ENCODE results near the gene HIVEP3. TPM values are rescaled to one million over a fixed set of nuclear protein-coding genes. Genes with fewer than 3 reads are reported as not detected.

HIVEP3 gene
- total RNA-seq, 1 experiment from 2014 or later: 6.0 TPM

GRCh38 chr1:41792485-41792770, 126.3 kb downstream of the HIVEP3 start:
- Histone ChIP-seq H3K27me3 (ENCODE audit: control insufficient read depth, insufficient read depth, low read length) (no peaks in the 10 kb centered on the region), H3K36me3 (ENCODE audit: control insufficient read depth, insufficient read depth, low read length) (no peaks in the 10 kb centered on the region), H3K4me1 (ENCODE audit: control insufficient read depth, insufficient read depth, low read length) (no peaks in the 10 kb centered on the region), H3K4me3 (ENCODE audit: low read depth in 2 of 2, low read length in 2 of 2) (no peak overlapping the region), H3K9me3 (ENCODE audit: control insufficient read depth, insufficient read depth, low read depth, low read length) (no peaks in the 10 kb centered on the region), H3K27ac (ENCODE audit: low read length) (no peak overlapping the region)
- CTCF ChIA-PET: no interaction called here
- POLR2A ChIA-PET: interaction anchor here (0.6 kb wide), 1 partner anchor 432 kb away, joined by 5 read pairs; no protein-coding TSS in a partner anchor
- ATAC-seq (no peak), DNase-seq (ENCODE audit: low read depth, low spot score) (no peak)
- intact Hi-C loops (cut with micrococcal nuclease; ENCODE audit: unreplicated experiment): no loop called here
- no TSS peak for BruUV-seq (replicated peaks)
- in situ Hi-C loops (cut with HindIII; ENCODE audit: low pct_unique_long_range_greater_than_20kb, low sequenced_read_pairs): no loop called here
- TF ChIP-seq POLR2AphosphoS5 (IDR thresholded peaks at IDR 0.05; ENCODE audit: low read depth, low read length): no peak

GRCh38 chr1:41791667-41792484, 126.8 kb downstream of the HIVEP3 start:
- no peak for TF ChIP-seq TCF7L2 (IDR thresholded peaks at IDR 0.05; ENCODE audit: low read depth, low read length)
- no peak for TF ChIP-seq SIN3A (IDR thresholded peaks at IDR 0.05; ENCODE audit: borderline replicate concordance, insufficient read depth, low read depth, low read length)
- TF ChIP-seq REST (IDR thresholded peaks at IDR 0.05; ENCODE audit: insufficient read depth in 1 of 2, low read depth in 2 of 2, low read length in 1 of 2): no peak
- TF ChIP-seq POLR2AphosphoS5 (IDR thresholded peaks at IDR 0.05; ENCODE audit: low read depth, low read length): no peak
- TF ChIP-seq CTCF (IDR thresholded peaks at IDR 0.05): no peak
- Histone ChIP-seq H3K27ac (ENCODE audit: low read length) (no peak overlapping the region), H3K9me3 (ENCODE audit: control insufficient read depth, insufficient read depth, low read depth, low read length) (no peaks in the 10 kb centered on the region), H3K4me3 (ENCODE audit: low read depth in 2 of 2, low read length in 2 of 2) (no peak overlapping the region), H3K27me3 (ENCODE audit: control insufficient read depth, insufficient read depth, low read length) (no peaks in the 10 kb centered on the region), H3K4me1 (ENCODE audit: control insufficient read depth, insufficient read depth, low read length) (no peaks in the 10 kb centered on the region), H3K36me3 (ENCODE audit: control insufficient read depth, insufficient read depth, low read length) (no peaks in the 10 kb centered on the region)
- in situ Hi-C loops (cut with HindIII; ENCODE audit: low pct_unique_long_range_greater_than_20kb, low sequenced_read_pairs) (no loop called here), intact Hi-C loops (cut with micrococcal nuclease; ENCODE audit: unreplicated experiment) (no loop called here)
- POLR2A ChIA-PET: interaction anchor here (0.6 kb wide), 1 partner anchor 431 kb away, joined by 5 read pairs; no protein-coding TSS in a partner anchor
- DNase-seq (ENCODE audit: low read depth, low spot score) (no peak), ATAC-seq (no peak)
- BruUV-seq (replicated peaks): no TSS peak
- CTCF ChIA-PET: interaction anchor here (0.6 kb wide), 1 partner anchor 11 kb away, joined by 4 read pairs; no protein-coding TSS in a partner anchor

- H3K27ac ChIP-seq (ENCODE audit: low read length): no peak overlapping the region
- POLR2A ChIA-PET: no interaction called here
- no TSS peak for BruUV-seq (replicated peaks)
- no peaks in the 10 kb centered on the region for H3K36me3 ChIP-seq (ENCODE audit: control insufficient read depth, insufficient read depth, low read length)
- intact Hi-C loops (cut with micrococcal nuclease; ENCODE audit: unreplicated experiment) (no loop called here), in situ Hi-C loops (cut with HindIII; ENCODE audit: low pct_unique_long_range_greater_than_20kb, low sequenced_read_pairs) (no loop called here)
- no peak overlapping the region for H3K4me3 ChIP-seq (ENCODE audit: low read depth in 2 of 2, low read length in 2 of 2)
- ATAC-seq (no peak), DNase-seq (ENCODE audit: low read depth, low spot score) (no peak)
- CTCF ChIA-PET: no interaction called here
- no peaks in the 10 kb centered on the region for H3K27me3 ChIP-seq (ENCODE audit: control insufficient read depth, insufficient read depth, low read length)
- H3K4me1 ChIP-seq (ENCODE audit: control insufficient read depth, insufficient read depth, low read length): no peaks in the 10 kb centered on the region
- H3K9me3 ChIP-seq (ENCODE audit: control insufficient read depth, insufficient read depth, low read depth, low read length): no peaks in the 10 kb centered on the region
- no peak for TF ChIP-seq REST (IDR thresholded peaks at IDR 0.05; ENCODE audit: insufficient read depth in 1 of 2, low read depth in 2 of 2, low read length in 1 of 2)
- TF ChIP-seq POLR2AphosphoS5 (IDR thresholded peaks at IDR 0.05; ENCODE audit: low read depth, low read length): no peak
- TF ChIP-seq CTCF (IDR thresholded peaks at IDR 0.05): no peak
- TF ChIP-seq TCF7L2 (IDR thresholded peaks at IDR 0.05; ENCODE audit: low read depth, low read length): no peak
- TF ChIP-seq SIN3A (IDR thresholded peaks at IDR 0.05; ENCODE audit: borderline replicate concordance, insufficient read depth, low read depth, low read length): no peak
Observed at GRCh38 chr1:41790351-41790750, 128.4 kb downstream of the HIVEP3 start.

Measured in Panc1 (cell line).